ENCODE measurements around the gene COL15A1. TPM values are rescaled to one million over a fixed set of nuclear protein-coding genes. Genes with fewer than 3 reads are reported as not detected.

The COL15A1 gene
- polyA plus RNA-seq, 1 donor (not counting 4 experiments of a cell fraction or from before 2014, with no cell fraction given): not detected

DNA sequence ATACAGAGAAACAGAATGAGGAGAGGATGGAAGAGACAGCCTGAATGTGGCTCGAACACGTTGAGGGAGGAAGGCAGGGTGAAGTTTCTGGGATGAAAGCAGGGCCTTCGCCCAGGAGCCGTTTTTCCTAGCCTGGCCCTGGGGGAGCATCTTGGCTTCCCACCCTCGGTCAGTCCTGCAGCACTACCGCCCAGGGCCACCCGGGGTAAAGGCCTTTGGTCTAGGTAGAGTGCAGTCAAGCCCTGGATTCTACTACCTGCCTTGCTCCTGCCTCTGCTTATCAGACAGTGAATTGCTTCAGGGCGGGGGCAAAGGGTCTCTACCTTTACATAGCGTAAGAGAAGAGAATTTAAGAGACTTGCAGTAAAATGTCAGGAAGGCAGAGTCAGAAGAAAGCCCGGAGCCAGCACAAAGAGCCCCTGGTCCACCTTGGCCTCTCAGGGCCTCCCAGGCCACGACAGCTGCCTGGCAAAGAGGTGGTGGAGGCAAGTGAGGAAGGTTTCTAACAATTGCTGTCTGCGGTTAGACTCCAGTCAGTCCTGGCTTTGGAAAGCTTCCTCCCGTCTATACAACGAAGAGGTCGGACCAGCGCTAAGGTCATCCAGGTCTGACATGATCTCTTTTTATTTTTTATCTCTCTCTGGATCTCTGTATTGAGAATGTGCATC lies 17.9 kb downstream of the COL15A1 start:
- Histone ChIP-seq H3K9ac (ENCODE audit: control insufficient read depth, extremely low read depth, insufficient read depth, low read length) (no peak overlapping the region), H3K4me1 (ENCODE audit: control insufficient read depth, extremely low read depth, insufficient read depth, low read length) (no peaks in the 10 kb centered on the region), H4K20me1 (ENCODE audit: control insufficient read depth, extremely low read depth, insufficient read depth, low read length) (no peaks in the 10 kb centered on the region), H3K79me2 (ENCODE audit: control insufficient read depth, insufficient read depth, low read length) (no peaks in the 10 kb centered on the region), H3K36me3 (ENCODE audit: control insufficient read depth in 2 of 2, extremely low read depth in 1 of 2, insufficient read depth in 2 of 2, low read length in 2 of 2) (no peaks in the 10 kb centered on the region), H3K4me3 (ENCODE audit: control insufficient read depth in 2 of 3, extremely low read depth in 1 of 3, insufficient read depth in 2 of 3, low read depth in 1 of 3, low read length in 3 of 3) (no peak overlapping the region), H3K9me3 (ENCODE audit: control insufficient read depth, low read depth, low read length) (no peaks in the 10 kb centered on the region), H3K9me1 (ENCODE audit: control insufficient read depth, extremely low read depth, insufficient read depth, low read length) (no peaks in the 10 kb centered on the region), H3K4me2 (ENCODE audit: control insufficient read depth, extremely low read depth, insufficient read depth, low read depth, low read length) (no peak overlapping the region), H2AFZ (ENCODE audit: control insufficient read depth, low read length) (no peak overlapping the region), H3K27ac (ENCODE audit: control insufficient read depth, insufficient read depth, low read length) (no peak overlapping the region), H3K27me3 (ENCODE audit: control insufficient read depth, extremely low read depth, insufficient read depth, low read length) (peaks cover 8% of the 10 kb centered on the region)
- FAIRE-seq (no peak), DNase-seq (ENCODE audit: low read depth, low spot score) (no peak)
- dilution Hi-C loops (cut with MboI; ENCODE audit: extremely low pct_ligation_motif_present, low sequenced_read_pairs): no loop called here
- TF ChIP-seq EZH2 (IDR thresholded peaks at IDR 0.05; ENCODE audit: low read length): no peak
- TF ChIP-seq, protein P1, sequence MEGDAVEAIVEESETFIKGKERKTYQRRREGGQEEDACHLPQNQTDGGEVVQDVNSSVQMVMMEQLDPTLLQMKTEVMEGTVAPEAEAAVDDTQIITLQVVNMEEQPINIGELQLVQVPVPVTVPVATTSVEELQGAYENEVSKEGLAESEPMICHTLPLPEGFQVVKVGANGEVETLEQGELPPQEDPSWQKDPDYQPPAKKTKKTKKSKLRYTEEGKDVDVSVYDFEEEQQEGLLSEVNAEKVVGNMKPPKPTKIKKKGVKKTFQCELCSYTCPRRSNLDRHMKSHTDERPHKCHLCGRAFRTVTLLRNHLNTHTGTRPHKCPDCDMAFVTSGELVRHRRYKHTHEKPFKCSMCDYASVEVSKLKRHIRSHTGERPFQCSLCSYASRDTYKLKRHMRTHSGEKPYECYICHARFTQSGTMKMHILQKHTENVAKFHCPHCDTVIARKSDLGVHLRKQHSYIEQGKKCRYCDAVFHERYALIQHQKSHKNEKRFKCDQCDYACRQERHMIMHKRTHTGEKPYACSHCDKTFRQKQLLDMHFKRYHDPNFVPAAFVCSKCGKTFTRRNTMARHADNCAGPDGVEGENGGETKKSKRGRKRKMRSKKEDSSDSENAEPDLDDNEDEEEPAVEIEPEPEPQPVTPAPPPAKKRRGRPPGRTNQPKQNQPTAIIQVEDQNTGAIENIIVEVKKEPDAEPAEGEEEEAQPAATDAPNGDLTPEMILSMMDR (optimal IDR thresholded peaks at IDR 0.05 in 1 of 3, IDR thresholded peaks at IDR 0.05 in 1 of 3, conservative IDR thresholded peaks at IDR 0.05 in 1 of 3; ENCODE audit: extremely low read depth in 1 of 3, insufficient read depth in 2 of 3, low read length in 3 of 3): no peak

DNA sequence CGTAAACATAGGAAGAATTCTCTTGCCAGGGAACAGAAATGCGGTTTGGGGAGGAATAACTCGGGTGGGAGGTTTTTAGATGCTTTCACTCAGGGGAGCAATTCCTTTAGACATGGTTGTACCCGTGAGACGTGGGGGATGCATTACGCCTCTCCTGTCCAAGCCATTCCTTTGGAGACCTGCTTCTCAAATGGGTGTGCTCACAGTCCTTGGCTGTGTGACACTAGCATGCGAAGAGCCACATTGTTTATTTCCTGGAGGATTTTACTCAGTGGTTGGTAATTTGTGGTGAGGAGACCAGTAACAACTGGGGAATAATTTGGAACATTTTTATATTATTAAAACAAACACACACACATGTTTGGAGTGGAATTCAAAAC lies 18.5 kb downstream of the COL15A1 start:
- TF ChIP-seq EZH2 (IDR thresholded peaks at IDR 0.05; ENCODE audit: low read length): no peak
- TF ChIP-seq, protein P1 (optimal IDR thresholded peaks at IDR 0.05 in 1 of 3, IDR thresholded peaks at IDR 0.05 in 1 of 3, conservative IDR thresholded peaks at IDR 0.05 in 1 of 3; ENCODE audit: extremely low read depth in 1 of 3, insufficient read depth in 2 of 3, low read length in 3 of 3): no peak
- DNase-seq (ENCODE audit: low read depth, low spot score) (no peak), FAIRE-seq (no peak)
- Histone ChIP-seq H3K4me2 (ENCODE audit: control insufficient read depth, extremely low read depth, insufficient read depth, low read depth, low read length) (no peak overlapping the region), H3K27ac (ENCODE audit: control insufficient read depth, insufficient read depth, low read length) (no peak overlapping the region), H3K9me1 (ENCODE audit: control insufficient read depth, extremely low read depth, insufficient read depth, low read length) (no peaks in the 10 kb centered on the region), H4K20me1 (ENCODE audit: control insufficient read depth, extremely low read depth, insufficient read depth, low read length) (no peaks in the 10 kb centered on the region), H3K4me1 (ENCODE audit: control insufficient read depth, extremely low read depth, insufficient read depth, low read length) (no peaks in the 10 kb centered on the region), H3K79me2 (ENCODE audit: control insufficient read depth, insufficient read depth, low read length) (no peaks in the 10 kb centered on the region), H3K27me3 (ENCODE audit: control insufficient read depth, extremely low read depth, insufficient read depth, low read length) (peaks cover 8% of the 10 kb centered on the region), H3K36me3 (ENCODE audit: control insufficient read depth in 2 of 2, extremely low read depth in 1 of 2, insufficient read depth in 2 of 2, low read length in 2 of 2) (no peaks in the 10 kb centered on the region), H3K9me3 (ENCODE audit: control insufficient read depth, low read depth, low read length) (no peaks in the 10 kb centered on the region), H2AFZ (ENCODE audit: control insufficient read depth, low read length) (no peak overlapping the region), H3K4me3 (ENCODE audit: control insufficient read depth in 2 of 3, extremely low read depth in 1 of 3, insufficient read depth in 2 of 3, low read depth in 1 of 3, low read length in 3 of 3) (no peak overlapping the region), H3K9ac (ENCODE audit: control insufficient read depth, extremely low read depth, insufficient read depth, low read length) (no peak overlapping the region)
- dilution Hi-C loops (cut with MboI; ENCODE audit: extremely low pct_ligation_motif_present, low sequenced_read_pairs): no loop called here
